Measurements from ENCODE around the gene ARL15. TPM values are rescaled to one million over a fixed set of nuclear protein-coding genes. Genes with fewer than 3 reads are reported as not detected.

The ARL15 gene
- total RNA-seq, 1 donor from 2014 or later = 6.0 TPM

- Mint-ChIP-seq H3K27ac (peak overlapping the region; percentile 75), H3K9me3 (no peaks in the 10 kb centered on the region), H3K27me3 (ENCODE audit: low read depth) (no peaks in the 10 kb centered on the region), H3K4me1 (ENCODE audit: low read depth) (peaks cover 27% of the 10 kb centered on the region), H3K4me3 (ENCODE audit: low read depth) (peak overlapping the region; percentile 75), H3K36me3 (ENCODE audit: low read depth) (no peaks in the 10 kb centered on the region)
- intact Hi-C loops (cut with micrococcal nuclease) = no loop called here
- peak; percentile 12 for DNase-seq (ENCODE audit: low spot score)
Measured at GRCh38 chr5:54021431-54022164, 288.8 kb downstream of the ARL15 start.

GRCh38 chr5:54018438-54018837 lies 291.9 kb downstream of the ARL15 start:
- Mint-ChIP-seq H3K9me3 (peaks cover 15% of the 10 kb centered on the region), H3K27ac (no peak overlapping the region), H3K4me3 (ENCODE audit: low read depth) (no peak overlapping the region), H3K36me3 (ENCODE audit: low read depth) (peaks cover 13% of the 10 kb centered on the region), H3K27me3 (ENCODE audit: low read depth) (no peaks in the 10 kb centered on the region), H3K4me1 (ENCODE audit: low read depth) (peaks cover 24% of the 10 kb centered on the region)
- no peak for DNase-seq (ENCODE audit: low spot score)
- intact Hi-C loops (cut with micrococcal nuclease) = no loop called here

GRCh38 chr5:54017580-54017979 lies 292.8 kb downstream of the ARL15 start:
- no peak for DNase-seq (ENCODE audit: low spot score)
- no peak overlapping the region for H3K27ac Mint-ChIP-seq
- peaks cover 17% of the 10 kb centered on the region for H3K36me3 Mint-ChIP-seq (ENCODE audit: low read depth)
- intact Hi-C loops (cut with micrococcal nuclease) = no loop called here
- peaks cover 19% of the 10 kb centered on the region for H3K4me1 Mint-ChIP-seq (ENCODE audit: low read depth)
- peaks cover 19% of the 10 kb centered on the region for H3K9me3 Mint-ChIP-seq
- no peaks in the 10 kb centered on the region for H3K27me3 Mint-ChIP-seq (ENCODE audit: low read depth)
- H3K4me3 Mint-ChIP-seq (ENCODE audit: low read depth) = no peak overlapping the region

- H3K4me1 Mint-ChIP-seq (ENCODE audit: low read depth) = no peaks in the 10 kb centered on the region
- DNase-seq (ENCODE audit: low spot score) = no peak
- peaks cover 19% of the 10 kb centered on the region for H3K9me3 Mint-ChIP-seq
- H3K27ac Mint-ChIP-seq = no peak overlapping the region
- H3K4me3 Mint-ChIP-seq (ENCODE audit: low read depth) = no peak overlapping the region
- peaks cover 17% of the 10 kb centered on the region for H3K36me3 Mint-ChIP-seq (ENCODE audit: low read depth)
- intact Hi-C loops (cut with micrococcal nuclease) = no loop called here
- no peaks in the 10 kb centered on the region for H3K27me3 Mint-ChIP-seq (ENCODE audit: low read depth)
Measured at GRCh38 chr5:54013556-54014194, 296.7 kb downstream of the ARL15 start.

- no peak overlapping the region for H3K4me3 Mint-ChIP-seq (ENCODE audit: low read depth)
- peaks cover 13% of the 10 kb centered on the region for H3K36me3 Mint-ChIP-seq (ENCODE audit: low read depth)
- H3K27me3 Mint-ChIP-seq (ENCODE audit: low read depth) = no peaks in the 10 kb centered on the region
- intact Hi-C loops (cut with micrococcal nuclease) = no loop called here
- peaks cover 18% of the 10 kb centered on the region for H3K9me3 Mint-ChIP-seq
- H3K4me1 Mint-ChIP-seq (ENCODE audit: low read depth) = no peaks in the 10 kb centered on the region
- H3K27ac Mint-ChIP-seq = no peak overlapping the region
- no peak for DNase-seq (ENCODE audit: low spot score)
Measured at GRCh38 chr5:54009828-54010227, 300.5 kb downstream of the ARL15 start.

- H3K4me3 Mint-ChIP-seq (ENCODE audit: low read depth) = no peak overlapping the region
- intact Hi-C loops (cut with micrococcal nuclease) = no loop called here
- H3K36me3 Mint-ChIP-seq (ENCODE audit: low read depth) = peaks cover 12% of the 10 kb centered on the region
- no peak overlapping the region for H3K27ac Mint-ChIP-seq
- H3K4me1 Mint-ChIP-seq (ENCODE audit: low read depth) = no peaks in the 10 kb centered on the region
- H3K27me3 Mint-ChIP-seq (ENCODE audit: low read depth) = no peaks in the 10 kb centered on the region
- peaks cover 14% of the 10 kb centered on the region for H3K9me3 Mint-ChIP-seq
- DNase-seq (ENCODE audit: low spot score) = no peak
Measured at GRCh38 chr5:54009357-54009756, 301.0 kb downstream of the ARL15 start.

- Mint-ChIP-seq H3K4me1 (ENCODE audit: low read depth) (no peaks in the 10 kb centered on the region), H3K4me3 (ENCODE audit: low read depth) (no peak overlapping the region), H3K9me3 (peaks cover 1% of the 10 kb centered on the region), H3K36me3 (ENCODE audit: low read depth) (no peaks in the 10 kb centered on the region), H3K27me3 (ENCODE audit: low read depth) (no peaks in the 10 kb centered on the region), H3K27ac (no peak overlapping the region)
- intact Hi-C loops (cut with micrococcal nuclease) = no loop called here
- DNase-seq (ENCODE audit: low spot score) = no peak
Measured at GRCh38 chr5:54007827-54008777, 302.3 kb downstream of the ARL15 start.

GRCh38 chr5:54004697-54005096 lies 305.7 kb downstream of the ARL15 start:
- no peaks in the 10 kb centered on the region for H3K36me3 Mint-ChIP-seq (ENCODE audit: low read depth)
- no peaks in the 10 kb centered on the region for H3K4me1 Mint-ChIP-seq (ENCODE audit: low read depth)
- H3K27ac Mint-ChIP-seq = no peak overlapping the region
- H3K4me3 Mint-ChIP-seq (ENCODE audit: low read depth) = no peak overlapping the region
- H3K27me3 Mint-ChIP-seq (ENCODE audit: low read depth) = no peaks in the 10 kb centered on the region
- intact Hi-C loops (cut with micrococcal nuclease) = no loop called here
- no peak for DNase-seq (ENCODE audit: low spot score)
- no peaks in the 10 kb centered on the region for H3K9me3 Mint-ChIP-seq

GRCh38 chr5:54002779-54003178 lies 307.6 kb downstream of the ARL15 start:
- Mint-ChIP-seq H3K4me3 (ENCODE audit: low read depth) (no peak overlapping the region), H3K4me1 (ENCODE audit: low read depth) (no peaks in the 10 kb centered on the region), H3K36me3 (ENCODE audit: low read depth) (no peaks in the 10 kb centered on the region), H3K27me3 (ENCODE audit: low read depth) (no peaks in the 10 kb centered on the region), H3K9me3 (no peaks in the 10 kb centered on the region), H3K27ac (no peak overlapping the region)
- DNase-seq (ENCODE audit: low spot score) = no peak
- intact Hi-C loops (cut with micrococcal nuclease) = no loop called here

- intact Hi-C loops (cut with micrococcal nuclease) = no loop called here
- H3K9me3 Mint-ChIP-seq = no peaks in the 10 kb centered on the region
Measured at GRCh38 chr5:54001976-54002775, 308.2 kb downstream of the ARL15 start.

GRCh38 chr5:54000011-54000410 lies 310.4 kb downstream of the ARL15 start:
- intact Hi-C loops (cut with micrococcal nuclease) = no loop called here
- no peak for DNase-seq (ENCODE audit: low spot score)
- Mint-ChIP-seq H3K36me3 (ENCODE audit: low read depth) (no peaks in the 10 kb centered on the region), H3K27ac (no peak overlapping the region), H3K4me3 (ENCODE audit: low read depth) (no peak overlapping the region), H3K9me3 (no peaks in the 10 kb centered on the region), H3K4me1 (ENCODE audit: low read depth) (peaks cover 6% of the 10 kb centered on the region), H3K27me3 (ENCODE audit: low read depth) (no peaks in the 10 kb centered on the region)

More at GRCh38 chr5:54001976-54002775, 308.2 kb downstream of the ARL15 start:
- no peaks in the 10 kb centered on the region for H3K27me3 Mint-ChIP-seq (ENCODE audit: low read depth)
- no peaks in the 10 kb centered on the region for H3K4me1 Mint-ChIP-seq (ENCODE audit: low read depth)
- DNase-seq (ENCODE audit: low spot score) = no peak
- H3K4me3 Mint-ChIP-seq (ENCODE audit: low read depth) = no peak overlapping the region
- H3K36me3 Mint-ChIP-seq (ENCODE audit: low read depth) = no peaks in the 10 kb centered on the region
- H3K27ac Mint-ChIP-seq = no peak overlapping the region

Measured in activated T-helper 2 cell treated with anti-CD3 and anti-CD28 coated beads, Interferon-gamma antibody, Interleukin-2, Interleukin-4, amounts not matched to agents 10 μg/mL and 5 μg/mL and 100 μg/mL, durations not matched to agents 14 hours and 24 hours and 36 hours (primary cell).